ENCODE results near the gene ADAT2. TPM values are rescaled to one million over a fixed set of nuclear protein-coding genes. Genes with fewer than 3 reads are reported as not detected.
"Not testable (repeated sequence)": the region's sequence is repeated elsewhere in the genome, so short reads cannot be mapped to it uniquely, and the experiment has no call there.

ADAT2 gene
- total RNA-seq, 1 donor from 2014 or later = 5.6 TPM

- DNase-seq = no peak
- peak overlapping the region; percentile 98 for H3K4me3 Mint-ChIP-seq (ENCODE audit: unreplicated experiment)
- no peak overlapping the region for H3K27ac Mint-ChIP-seq (ENCODE audit: unreplicated experiment)
- H3K4me1 Mint-ChIP-seq (ENCODE audit: low read depth, unreplicated experiment) = peaks cover 5% of the 10 kb centered on the region
- no peak for TF ChIP-seq CTCF (IDR thresholded peaks at IDR 0.05; ENCODE audit: partially characterized antibody, unreplicated experiment)
- peaks cover 4% of the 10 kb centered on the region for H3K9me3 Mint-ChIP-seq (ENCODE audit: unreplicated experiment)
- H3K36me3 Mint-ChIP-seq (ENCODE audit: unreplicated experiment) = no peaks in the 10 kb centered on the region
- peaks cover 8% of the 10 kb centered on the region for H3K27me3 Mint-ChIP-seq (ENCODE audit: unreplicated experiment)
These were observed 1.0 kb upstream of the ADAT2 start for GRCh38 chr6:143451531-143451930.

GRCh38 chr6:143449714-143450452 is 612 bp downstream of the ADAT2 start:
- TF ChIP-seq CTCF (IDR thresholded peaks at IDR 0.05; ENCODE audit: partially characterized antibody, unreplicated experiment) = no peak
- peak overlapping the region; percentile 98 for H3K4me3 Mint-ChIP-seq (ENCODE audit: unreplicated experiment)
- DNase-seq = no peak
- H3K4me1 Mint-ChIP-seq (ENCODE audit: low read depth, unreplicated experiment) = peaks cover 5% of the 10 kb centered on the region
- no peaks in the 10 kb centered on the region for H3K36me3 Mint-ChIP-seq (ENCODE audit: unreplicated experiment)
- peaks cover 4% of the 10 kb centered on the region for H3K9me3 Mint-ChIP-seq (ENCODE audit: unreplicated experiment)
- H3K27ac Mint-ChIP-seq (ENCODE audit: unreplicated experiment) = peak overlapping the region; percentile 92
- peaks cover 8% of the 10 kb centered on the region for H3K27me3 Mint-ChIP-seq (ENCODE audit: unreplicated experiment)

- Mint-ChIP-seq H3K4me3 (ENCODE audit: unreplicated experiment) (peak overlapping the region; percentile 98), H3K4me1 (ENCODE audit: low read depth, unreplicated experiment) (peaks cover 5% of the 10 kb centered on the region), H3K9me3 (ENCODE audit: unreplicated experiment) (peaks cover 4% of the 10 kb centered on the region), H3K36me3 (ENCODE audit: unreplicated experiment) (no peaks in the 10 kb centered on the region), H3K27me3 (ENCODE audit: unreplicated experiment) (peaks cover 8% of the 10 kb centered on the region), H3K27ac (ENCODE audit: unreplicated experiment) (no peak overlapping the region)
- TF ChIP-seq CTCF (IDR thresholded peaks at IDR 0.05; ENCODE audit: partially characterized antibody, unreplicated experiment) = no peak
- no peak for DNase-seq
These were observed 1.3 kb downstream of the ADAT2 start for GRCh38 chr6:143449082-143449713.

DNA sequence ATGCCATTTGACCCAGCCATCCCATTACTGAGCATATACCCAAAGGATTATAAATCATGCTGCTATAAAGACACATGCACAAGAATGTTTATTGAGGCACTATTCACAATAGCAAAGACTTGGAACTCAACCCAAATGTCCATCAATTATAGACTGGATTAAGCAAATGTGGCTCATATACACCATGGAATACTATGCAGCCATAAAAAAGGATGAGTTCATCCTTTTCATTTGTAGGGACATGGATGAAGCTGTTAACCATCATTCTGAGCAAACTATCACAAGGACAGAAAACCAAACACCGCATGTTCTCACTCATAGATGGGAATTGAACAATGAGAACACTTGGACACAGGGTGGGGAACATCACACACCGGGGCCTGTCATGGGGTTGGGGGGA is 2.6 kb downstream of the ADAT2 start:
- not testable (repeated sequence) for H3K27me3 Mint-ChIP-seq (ENCODE audit: unreplicated experiment); H3K27ac Mint-ChIP-seq (ENCODE audit: unreplicated experiment); DNase-seq; H3K4me1 Mint-ChIP-seq (ENCODE audit: low read depth, unreplicated experiment); H3K36me3 Mint-ChIP-seq (ENCODE audit: unreplicated experiment); H3K9me3 Mint-ChIP-seq (ENCODE audit: unreplicated experiment); H3K4me3 Mint-ChIP-seq (ENCODE audit: unreplicated experiment)

DNA sequence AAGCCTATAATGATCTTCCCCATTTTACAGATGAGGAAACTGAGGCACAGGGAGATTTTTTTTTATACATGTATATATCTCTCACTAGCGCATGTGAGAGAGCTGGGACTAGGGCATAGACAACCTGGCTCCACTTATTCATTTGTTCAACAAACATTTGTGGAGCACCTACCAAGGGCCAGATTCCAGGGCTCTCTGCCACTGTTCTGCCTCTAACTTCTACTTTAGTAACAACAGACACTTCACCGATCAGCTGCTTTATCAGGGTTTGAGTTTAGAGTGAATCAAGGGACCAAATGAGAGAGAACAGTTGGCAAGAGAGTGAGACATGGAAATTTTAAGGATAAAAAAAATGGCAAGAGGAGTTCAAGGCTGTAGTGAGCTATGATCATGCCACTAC is 7.4 kb downstream of the ADAT2 start:
- Mint-ChIP-seq H3K27ac (ENCODE audit: unreplicated experiment) (no peak overlapping the region), H3K27me3 (ENCODE audit: unreplicated experiment) (peaks cover 1% of the 10 kb centered on the region), H3K36me3 (ENCODE audit: unreplicated experiment) (no peaks in the 10 kb centered on the region), H3K4me3 (ENCODE audit: unreplicated experiment) (no peak overlapping the region), H3K4me1 (ENCODE audit: low read depth, unreplicated experiment) (no peaks in the 10 kb centered on the region), H3K9me3 (ENCODE audit: unreplicated experiment) (no peaks in the 10 kb centered on the region)
- no peak for TF ChIP-seq CTCF (IDR thresholded peaks at IDR 0.05; ENCODE audit: partially characterized antibody, unreplicated experiment)
- DNase-seq = no peak

Measured in glutamatergic neuron (in vitro differentiated cells).